IPS DF 6.9 (cell line): ENCODE measurements around the gene EHD1.

Source experiments
- DNase-seq: peaks from one replicate; pipeline ENCODE4 v3.0.0-alpha.2; 2013; ENCODE audit warnings: low read depth, low spot score
- H3K27ac ChIP-seq: one replicate; pipeline ENCODE4 v1.5.1; 2013; ENCODE audit warnings: low read length, control low read depth
- H3K27me3 ChIP-seq: 2 replicates; pipeline ENCODE4 v1.6.1; 2013; ENCODE audit warnings: mild to moderate bottlenecking, low read length; ENCODE audit not compliant: control insufficient read depth, insufficient read depth
- H3K36me3 ChIP-seq: 2 replicates; pipeline ENCODE4 v1.6.1; 2013; ENCODE audit warnings: low read length; ENCODE audit not compliant: control insufficient read depth, insufficient read depth
- H3K4me1 ChIP-seq: 2 replicates; pipeline ENCODE4 v1.6.1; 2013; ENCODE audit warnings: low read length; ENCODE audit not compliant: control insufficient read depth, insufficient read depth
- H3K4me3 ChIP-seq: 2 replicates; pipeline ENCODE4 v1.5.1; 2013; ENCODE audit warnings: mild to moderate bottlenecking, low read length
- H3K9me3 ChIP-seq: 2 replicates; pipeline ENCODE4 v1.6.1; 2013; ENCODE audit warnings: low read length, inconsistent platforms; ENCODE audit not compliant: control insufficient read depth, insufficient read depth
- whole genome bisulfite sequencing: extraction: QIAGEN DNeasy Blood & Tissue Kit; methylation state at CpG from one replicate; pipeline ENCODE4 v1.1.7; 2013; ENCODE audit warnings: mixed read lengths, missing lambda C conversion rate; ENCODE audit not compliant: insufficient read length, insufficient coverage; 5-methylcytosine and 5-hydroxymethylcytosine counted together

The EHD1 gene

GRCh38 chr11:64856382-64857227 lies 21.8 kb downstream of the EHD1 start:
- Histone ChIP-seq H3K9me3 (no peaks in the 10 kb centered on the region), H3K4me1 (no peaks in the 10 kb centered on the region), H3K27me3 (no peaks in the 10 kb centered on the region), H3K4me3 (no peak overlapping the region), H3K27ac (no peak overlapping the region), H3K36me3 (peaks cover 13% of the 10 kb centered on the region)
- DNase-seq, result no peak
- no CpG with 5 or more reads among the region's 20 CpGs for WGBS

GRCh38 chr11:64855596-64856304 lies 22.7 kb downstream of the EHD1 start:
- Histone ChIP-seq H3K4me3 (no peak overlapping the region), H3K27ac (no peak overlapping the region), H3K4me1 (peaks cover 2% of the 10 kb centered on the region; the same call in 1 of the 2 replicates), H3K36me3 (peaks cover 13% of the 10 kb centered on the region), H3K9me3 (no peaks in the 10 kb centered on the region), H3K27me3 (no peaks in the 10 kb centered on the region)
- no peak for DNase-seq
- WGBS, result 100% methylated on average over 4 of the region's 22 CpGs

GRCh38 chr11:64854534-64855502 lies 23.6 kb downstream of the EHD1 start:
- Histone ChIP-seq H3K4me3 (no peak overlapping the region), H3K9me3 (no peaks in the 10 kb centered on the region), H3K27me3 (no peaks in the 10 kb centered on the region), H3K27ac (no peak overlapping the region), H3K36me3 (peaks cover 13% of the 10 kb centered on the region), H3K4me1 (peaks cover 2% of the 10 kb centered on the region; the same call in 1 of the 2 replicates)
- WGBS, result no CpG with 5 or more reads among the region's 45 CpGs
- DNase-seq, result no peak

GRCh38 chr11:64854157-64854533 lies 24.3 kb downstream of the EHD1 start:
- WGBS, result no CpG with 5 or more reads among the region's 25 CpGs
- peaks cover 13% of the 10 kb centered on the region for H3K36me3 ChIP-seq
- H3K4me3 ChIP-seq, result no peak overlapping the region
- no peak overlapping the region for H3K27ac ChIP-seq
- H3K9me3 ChIP-seq, result no peaks in the 10 kb centered on the region
- no peak for DNase-seq
- no peaks in the 10 kb centered on the region for H3K27me3 ChIP-seq
- peaks cover 2% of the 10 kb centered on the region; the same call in 1 of the 2 replicates for H3K4me1 ChIP-seq

- Histone ChIP-seq H3K27me3 (no peaks in the 10 kb centered on the region), H3K9me3 (no peaks in the 10 kb centered on the region), H3K27ac (no peak overlapping the region), H3K4me3 (no peak overlapping the region), H3K4me1 (peaks cover 2% of the 10 kb centered on the region), H3K36me3 (peaks cover 12% of the 10 kb centered on the region)
- no peak for DNase-seq
- WGBS, result no CpG with 5 or more reads among the region's 27 CpGs
These were observed 24.7 kb downstream of the EHD1 start for GRCh38 chr11:64853709-64854108.

- Histone ChIP-seq H3K4me3 (no peak overlapping the region), H3K4me1 (peaks cover 2% of the 10 kb centered on the region), H3K27ac (no peak overlapping the region)
These were observed 25.5 kb downstream of the EHD1 start for GRCh38 chr11:64852804-64853509.

GRCh38 chr11:64851831-64852351 lies 26.5 kb downstream of the EHD1 start:
- H3K4me3 ChIP-seq, result no peak overlapping the region
- no peak for DNase-seq
- H3K36me3 ChIP-seq, result peaks cover 8% of the 10 kb centered on the region
- H3K27ac ChIP-seq, result no peak overlapping the region
- H3K27me3 ChIP-seq, result no peaks in the 10 kb centered on the region
- H3K4me1 ChIP-seq, result peaks cover 2% of the 10 kb centered on the region
- WGBS, result no CpG with 5 or more reads among the region's 8 CpGs
- H3K9me3 ChIP-seq, result no peaks in the 10 kb centered on the region

More at GRCh38 chr11:64852804-64853509, 25.5 kb downstream of the EHD1 start:
- Histone ChIP-seq H3K27me3 (no peaks in the 10 kb centered on the region), H3K36me3 (peaks cover 8% of the 10 kb centered on the region), H3K9me3 (no peaks in the 10 kb centered on the region)
- no CpG with 5 or more reads among the region's 24 CpGs for WGBS
- no peak for DNase-seq

GRCh38 chr11:64850979-64851567 lies 27.3 kb downstream of the EHD1 start:
- Histone ChIP-seq H3K9me3 (no peaks in the 10 kb centered on the region), H3K27me3 (no peaks in the 10 kb centered on the region), H3K4me3 (no peak overlapping the region), H3K36me3 (peaks cover 8% of the 10 kb centered on the region), H3K4me1 (peaks cover 2% of the 10 kb centered on the region), H3K27ac (no peak overlapping the region)
- no CpG with 5 or more reads among the region's 13 CpGs for WGBS
- no peak for DNase-seq

GRCh38 chr11:64849598-64850356 lies 28.6 kb downstream of the EHD1 start:
- no peaks in the 10 kb centered on the region for H3K9me3 ChIP-seq
- no CpG with 5 or more reads among the region's 19 CpGs for WGBS
- no peak for DNase-seq
- peaks cover 6% of the 10 kb centered on the region for H3K36me3 ChIP-seq
- no peak overlapping the region for H3K4me3 ChIP-seq
- H3K27me3 ChIP-seq, result no peaks in the 10 kb centered on the region
- no peak overlapping the region for H3K27ac ChIP-seq
- peaks cover 2% of the 10 kb centered on the region for H3K4me1 ChIP-seq
